ENCODE results near the gene FAM13C. TPM values are rescaled to one million over a fixed set of nuclear protein-coding genes. Genes with fewer than 3 reads are reported as not detected.

Gene FAM13C
- total and polyA plus RNA-seq, 2 of the 4 experiments (the other 2 are of a cell fraction) = 1.6 to 2.9 TPM

DNA sequence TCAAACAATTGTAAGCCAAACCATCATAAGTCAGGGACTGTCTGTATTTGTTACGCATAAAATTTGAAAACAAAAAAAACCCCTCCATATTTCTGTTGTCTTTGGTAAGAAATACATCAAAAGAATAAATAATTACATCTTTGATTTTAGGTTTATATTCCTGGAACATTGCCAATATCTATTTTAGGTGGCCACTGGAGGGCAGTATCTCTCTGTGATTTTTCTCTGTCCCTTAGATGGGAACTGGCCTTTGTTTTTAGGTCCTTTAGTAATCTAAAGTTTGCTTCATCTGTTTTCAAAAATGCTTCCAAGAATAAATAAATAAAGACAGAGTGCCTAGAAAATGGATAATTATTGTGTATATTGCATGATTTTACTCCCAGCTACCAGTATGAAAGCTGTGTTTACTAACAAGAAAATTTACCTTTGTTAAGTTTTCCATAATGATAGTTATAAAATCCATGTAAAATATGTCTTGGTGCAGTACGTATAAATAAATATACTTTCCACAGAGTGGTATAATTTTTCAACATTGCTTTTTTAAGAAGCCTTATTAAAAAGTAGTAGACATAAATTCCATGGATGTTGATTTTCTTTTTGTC lies 121.7 kb downstream of the FAM13C start:
- Histone ChIP-seq H3K9me3 (ENCODE audit: control insufficient read depth, insufficient read depth, low read length) (no peaks in the 10 kb centered on the region), H2AK5ac (ENCODE audit: low read depth, low read length) (no peak overlapping the region), H2BK5ac (ENCODE audit: low read depth, low read length, poor library complexity, severe bottlenecking) (no peak overlapping the region), H3K9ac (ENCODE audit: low read depth, low read length) (no peak overlapping the region), H4K91ac (ENCODE audit: insufficient read depth, low read depth, low read length) (no peak overlapping the region), H3K4me1 (ENCODE audit: control insufficient read depth, insufficient read depth, low read length) (no peaks in the 10 kb centered on the region), H3K14ac (replicated peaks; ENCODE audit: low read depth, low read length) (no peak overlapping the region), H2AFZ (replicated peaks; ENCODE audit: low read length, poor library complexity) (no peak overlapping the region), H3K23ac (ENCODE audit: low read depth, low read length) (no peak overlapping the region), H2BK20ac (ENCODE audit: low read depth, low read length) (no peak overlapping the region), H3K4me2 (ENCODE audit: low read depth, low read length) (no peak overlapping the region), H3K9me1 (ENCODE audit: insufficient read depth, low read length) (no peaks in the 10 kb centered on the region), H4K20me1 (ENCODE audit: insufficient read depth, low read length) (no peaks in the 10 kb centered on the region), H2AK9ac (replicated peaks; ENCODE audit: low read depth, low read length, poor library complexity) (no peak overlapping the region), H3K79me1 (ENCODE audit: low read depth in 1 of 2, low read length in 2 of 2) (no peaks in the 10 kb centered on the region), H3K4me3 (ENCODE audit: insufficient read depth, low read depth, low read length) (no peak overlapping the region), H2BK15ac (ENCODE audit: low read depth, low read length) (no peak overlapping the region), H3K27ac (ENCODE audit: insufficient read depth, low read length) (no peak overlapping the region), H2BK120ac (ENCODE audit: low read depth, low read length) (no peak overlapping the region), H3K4ac (ENCODE audit: low read depth, low read length) (no peak overlapping the region), H3K27me3 (ENCODE audit: control insufficient read depth, insufficient read depth, low read length) (no peaks in the 10 kb centered on the region), H4K8ac (ENCODE audit: low read depth in 2 of 2, low read length in 2 of 2) (no peak overlapping the region), H4K5ac (ENCODE audit: low read depth, low read length) (no peak overlapping the region), H3K36me3 (ENCODE audit: control insufficient read depth, insufficient read depth, low read length) (no peaks in the 10 kb centered on the region), H3K56ac (ENCODE audit: extremely low read depth, insufficient read depth, low read length) (no peak overlapping the region), H3K18ac (ENCODE audit: low read depth, low read length) (no peak overlapping the region)
- WGBS, 2 experiments (ENCODE audit: extremely low coverage in 2 of 2, insufficient read length in 1 of 2) = no CpG with 5 or more reads among the region's 2 CpGs
- TF ChIP-seq POLR2A (IDR thresholded peaks at IDR 0.05; ENCODE audit: low read depth, low read length) (no peak), RAD21 (IDR thresholded peaks at IDR 0.05; ENCODE audit: low read length) (peak; percentile 75), USF2 (IDR thresholded peaks at IDR 0.05; ENCODE audit: low read depth, low read length) (no peak), FOS (IDR thresholded peaks at IDR 0.05; ENCODE audit: low read depth, low read length) (no peak), CHD1 (IDR thresholded peaks at IDR 0.05; ENCODE audit: low read depth, low read length) (no peak), RFX5 (IDR thresholded peaks at IDR 0.05; ENCODE audit: low read depth, low read length) (no peak), SMC3 (IDR thresholded peaks at IDR 0.05; ENCODE audit: low read depth, low read length) (peak; percentile 60)
- TF ChIP-seq, protein P1, sequence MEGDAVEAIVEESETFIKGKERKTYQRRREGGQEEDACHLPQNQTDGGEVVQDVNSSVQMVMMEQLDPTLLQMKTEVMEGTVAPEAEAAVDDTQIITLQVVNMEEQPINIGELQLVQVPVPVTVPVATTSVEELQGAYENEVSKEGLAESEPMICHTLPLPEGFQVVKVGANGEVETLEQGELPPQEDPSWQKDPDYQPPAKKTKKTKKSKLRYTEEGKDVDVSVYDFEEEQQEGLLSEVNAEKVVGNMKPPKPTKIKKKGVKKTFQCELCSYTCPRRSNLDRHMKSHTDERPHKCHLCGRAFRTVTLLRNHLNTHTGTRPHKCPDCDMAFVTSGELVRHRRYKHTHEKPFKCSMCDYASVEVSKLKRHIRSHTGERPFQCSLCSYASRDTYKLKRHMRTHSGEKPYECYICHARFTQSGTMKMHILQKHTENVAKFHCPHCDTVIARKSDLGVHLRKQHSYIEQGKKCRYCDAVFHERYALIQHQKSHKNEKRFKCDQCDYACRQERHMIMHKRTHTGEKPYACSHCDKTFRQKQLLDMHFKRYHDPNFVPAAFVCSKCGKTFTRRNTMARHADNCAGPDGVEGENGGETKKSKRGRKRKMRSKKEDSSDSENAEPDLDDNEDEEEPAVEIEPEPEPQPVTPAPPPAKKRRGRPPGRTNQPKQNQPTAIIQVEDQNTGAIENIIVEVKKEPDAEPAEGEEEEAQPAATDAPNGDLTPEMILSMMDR (conservative IDR thresholded peaks at IDR 0.05; ENCODE audit: low read depth, low read length) = peak; percentile 75
- POLR2A ChIA-PET (ENCODE audit: unreplicated experiment) = no interaction called here
- BruUV-seq (replicated peaks) = no TSS peak
- in situ Hi-C loops (cut with MboI; ENCODE audit: low sequenced_read_pairs) (loop anchor here (5.0 to 10.0 kb wide), 3 partner anchors 224 to 384 kb away; no protein-coding TSS in a partner anchor), dilution Hi-C loops (cut with HindIII; ENCODE audit: low sequenced_read_pairs, unreplicated experiment) (no loop called here), intact Hi-C loops (cut with micrococcal nuclease) (loop anchor here (1.0 to 10.0 kb wide), 4 partner anchors 225 to 564 kb away; no protein-coding TSS in a partner anchor)
- ATAC-seq (ENCODE audit: low read depth) (no peak), DNase-seq (peak; percentile 55)
- CTCF ChIA-PET = interaction anchor here (1.1 kb wide), 1 partner anchor 341 kb away, joined by 3 read pairs; no protein-coding TSS in a partner anchor
